SH-SY5Y (cell line): ENCODE results near the gene PDE4D.

Experiments used
- GATA2 ChIP-seq: IDR thresholded peaks from 2 replicates; pipeline ENCODE4 v1.6.1; 2011; ENCODE audit warnings: mild to moderate bottlenecking, low read depth, low read length
- GATA3 ChIP-seq: IDR thresholded peaks from 2 replicates; pipeline ENCODE4 v1.6.1; 2011; ENCODE audit warnings: low read depth, mild to moderate bottlenecking, low read length, moderate library complexity

- no peak for TF ChIP-seq GATA2
- TF ChIP-seq GATA3, result no peak
Measured at GRCh38 chr5:59600998-59601397, 292.5 kb downstream of the PDE4D start.
